ENCODE measurements around the gene MOCOS.

MOCOS gene

DNA sequence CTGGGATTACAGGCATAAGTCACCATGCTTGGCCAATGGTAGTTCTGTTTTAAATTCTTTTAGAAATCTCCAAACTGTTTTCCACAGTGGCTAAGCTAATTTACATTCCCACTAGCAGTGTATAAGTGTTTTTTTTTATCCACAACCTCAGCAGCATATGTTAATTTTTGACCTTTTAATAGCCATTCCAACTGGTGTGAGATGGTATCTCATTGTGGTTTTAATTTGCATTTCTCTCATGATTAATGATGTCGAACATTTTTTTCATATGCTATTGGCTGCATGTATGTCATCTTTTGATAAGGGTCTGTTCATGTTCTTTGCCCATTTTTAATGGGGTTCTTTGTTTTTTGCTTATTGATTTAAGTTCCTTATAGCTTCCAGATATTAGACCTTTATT is 20.0 kb downstream of the MOCOS start:
- no peak for TF ChIP-seq FOXM1 (IDR thresholded peaks at IDR 0.05; ENCODE audit: borderline replicate concordance, low read depth)
- TF ChIP-seq, protein P1, sequence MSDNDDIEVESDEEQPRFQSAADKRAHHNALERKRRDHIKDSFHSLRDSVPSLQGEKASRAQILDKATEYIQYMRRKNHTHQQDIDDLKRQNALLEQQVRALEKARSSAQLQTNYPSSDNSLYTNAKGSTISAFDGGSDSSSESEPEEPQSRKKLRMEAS (IDR thresholded peaks at IDR 0.05) = no peak
- TF ChIP-seq, protein P2, sequence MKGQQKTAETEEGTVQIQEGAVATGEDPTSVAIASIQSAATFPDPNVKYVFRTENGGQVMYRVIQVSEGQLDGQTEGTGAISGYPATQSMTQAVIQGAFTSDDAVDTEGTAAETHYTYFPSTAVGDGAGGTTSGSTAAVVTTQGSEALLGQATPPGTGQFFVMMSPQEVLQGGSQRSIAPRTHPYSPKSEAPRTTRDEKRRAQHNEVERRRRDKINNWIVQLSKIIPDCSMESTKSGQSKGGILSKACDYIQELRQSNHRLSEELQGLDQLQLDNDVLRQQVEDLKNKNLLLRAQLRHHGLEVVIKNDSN (IDR thresholded peaks at IDR 0.05) = no peak
- no peak for TF ChIP-seq RAD21 (IDR thresholded peaks at IDR 0.05; ENCODE audit: low read depth)
- TF ChIP-seq CEBPB (IDR thresholded peaks at IDR 0.05) = no peak
- TF ChIP-seq EGR1 (IDR thresholded peaks at IDR 0.05) = no peak
- no peak for TF ChIP-seq TCF12 (IDR thresholded peaks at IDR 0.05; ENCODE audit: low read depth)
- TF ChIP-seq CREB1 (IDR thresholded peaks at IDR 0.05; ENCODE audit: low read depth) = no peak
- no peak for TF ChIP-seq YY1 (IDR thresholded peaks at IDR 0.05; ENCODE audit: low read depth)
- no peak for TF ChIP-seq TEAD4 (IDR thresholded peaks at IDR 0.05)
- no peak for TF ChIP-seq NFIC (IDR thresholded peaks at IDR 0.05)
- no peak for TF ChIP-seq ZBTB7A (IDR thresholded peaks at IDR 0.05; ENCODE audit: low read depth)
- no peak for TF ChIP-seq TAF1 (IDR thresholded peaks at IDR 0.05; ENCODE audit: low read depth)

DNA sequence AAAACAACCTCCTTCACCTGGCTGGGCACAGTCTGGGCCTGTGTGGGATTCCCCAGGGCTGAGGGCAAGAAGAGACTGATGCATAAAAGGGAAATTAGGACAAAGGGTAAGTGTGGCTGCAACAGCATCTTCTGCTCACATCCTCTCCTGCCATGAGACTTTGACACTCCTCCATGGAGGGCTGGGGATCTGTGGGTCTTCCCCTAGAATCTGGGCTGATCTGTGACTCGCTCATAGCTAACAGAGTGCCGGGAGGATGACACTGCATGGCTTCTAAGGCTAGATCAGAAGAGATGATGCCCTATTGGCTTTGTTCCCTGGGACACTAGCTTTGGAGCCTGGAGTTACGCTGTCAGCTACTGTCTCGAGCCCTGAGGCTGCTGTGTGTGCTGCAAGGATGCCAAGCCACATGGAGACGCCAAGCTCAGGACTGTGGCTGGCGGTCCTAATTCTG is 24.3 kb downstream of the MOCOS start:
- no peak for TF ChIP-seq EP300 (IDR thresholded peaks at IDR 0.05; ENCODE audit: borderline replicate concordance)
- TF ChIP-seq, protein P1 (IDR thresholded peaks at IDR 0.05) = no peak

DNA sequence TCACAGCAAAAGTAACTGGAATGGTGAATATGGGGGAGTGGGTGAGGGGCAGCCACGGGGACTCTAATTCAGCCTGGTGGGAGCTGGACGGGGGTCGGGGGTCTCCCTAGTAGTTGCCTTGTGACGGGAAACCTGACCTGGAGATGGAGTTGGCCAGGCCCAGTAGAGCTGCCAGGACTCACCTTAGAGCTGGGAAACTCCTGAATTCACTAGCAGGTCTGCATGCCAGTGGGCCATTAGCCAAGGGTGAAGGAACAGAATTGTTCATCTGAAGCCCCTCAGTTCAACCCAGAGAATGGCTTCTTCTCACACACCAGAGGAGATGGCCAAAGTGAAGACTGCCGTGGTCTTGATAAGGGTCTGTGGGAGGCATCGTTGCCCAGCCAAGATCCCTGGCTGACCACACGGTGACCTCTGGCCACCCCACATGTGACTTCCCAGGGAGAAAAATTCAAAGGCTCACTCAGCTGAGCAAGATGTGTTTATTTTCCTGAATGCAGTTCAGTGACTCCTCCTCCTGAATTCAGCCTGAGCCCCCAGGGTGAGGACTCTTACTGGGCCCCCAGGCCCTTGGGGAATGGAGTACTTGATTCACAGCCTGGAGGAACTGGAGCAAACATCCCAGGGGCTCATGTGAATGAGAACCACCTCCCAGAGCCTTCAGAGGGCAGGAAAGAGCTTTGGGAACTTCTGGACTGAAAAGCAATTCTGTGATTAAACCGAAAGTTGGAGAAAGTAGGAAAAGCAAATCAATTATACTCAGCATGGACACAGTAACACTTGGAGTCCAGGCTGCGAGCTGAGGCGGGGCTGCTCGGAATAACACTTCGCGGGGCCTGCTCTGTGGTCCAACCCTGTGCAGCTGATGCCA is 25.2 kb downstream of the MOCOS start:
- TF ChIP-seq TEAD4 (IDR thresholded peaks at IDR 0.05) (no peak), ZBTB7A (IDR thresholded peaks at IDR 0.05; ENCODE audit: low read depth) (no peak), CEBPB (IDR thresholded peaks at IDR 0.05) (no peak), CREB1 (IDR thresholded peaks at IDR 0.05; ENCODE audit: low read depth) (no peak), NFIC (IDR thresholded peaks at IDR 0.05) (no peak), FOXM1 (IDR thresholded peaks at IDR 0.05; ENCODE audit: borderline replicate concordance, low read depth) (no peak), EP300 (IDR thresholded peaks at IDR 0.05; ENCODE audit: borderline replicate concordance) (no peak), YY1 (IDR thresholded peaks at IDR 0.05; ENCODE audit: low read depth) (no peak), TAF1 (IDR thresholded peaks at IDR 0.05; ENCODE audit: low read depth) (no peak), TCF12 (IDR thresholded peaks at IDR 0.05; ENCODE audit: low read depth) (no peak), RAD21 (IDR thresholded peaks at IDR 0.05; ENCODE audit: low read depth) (no peak), EGR1 (IDR thresholded peaks at IDR 0.05) (no peak)
- TF ChIP-seq, protein P3, sequence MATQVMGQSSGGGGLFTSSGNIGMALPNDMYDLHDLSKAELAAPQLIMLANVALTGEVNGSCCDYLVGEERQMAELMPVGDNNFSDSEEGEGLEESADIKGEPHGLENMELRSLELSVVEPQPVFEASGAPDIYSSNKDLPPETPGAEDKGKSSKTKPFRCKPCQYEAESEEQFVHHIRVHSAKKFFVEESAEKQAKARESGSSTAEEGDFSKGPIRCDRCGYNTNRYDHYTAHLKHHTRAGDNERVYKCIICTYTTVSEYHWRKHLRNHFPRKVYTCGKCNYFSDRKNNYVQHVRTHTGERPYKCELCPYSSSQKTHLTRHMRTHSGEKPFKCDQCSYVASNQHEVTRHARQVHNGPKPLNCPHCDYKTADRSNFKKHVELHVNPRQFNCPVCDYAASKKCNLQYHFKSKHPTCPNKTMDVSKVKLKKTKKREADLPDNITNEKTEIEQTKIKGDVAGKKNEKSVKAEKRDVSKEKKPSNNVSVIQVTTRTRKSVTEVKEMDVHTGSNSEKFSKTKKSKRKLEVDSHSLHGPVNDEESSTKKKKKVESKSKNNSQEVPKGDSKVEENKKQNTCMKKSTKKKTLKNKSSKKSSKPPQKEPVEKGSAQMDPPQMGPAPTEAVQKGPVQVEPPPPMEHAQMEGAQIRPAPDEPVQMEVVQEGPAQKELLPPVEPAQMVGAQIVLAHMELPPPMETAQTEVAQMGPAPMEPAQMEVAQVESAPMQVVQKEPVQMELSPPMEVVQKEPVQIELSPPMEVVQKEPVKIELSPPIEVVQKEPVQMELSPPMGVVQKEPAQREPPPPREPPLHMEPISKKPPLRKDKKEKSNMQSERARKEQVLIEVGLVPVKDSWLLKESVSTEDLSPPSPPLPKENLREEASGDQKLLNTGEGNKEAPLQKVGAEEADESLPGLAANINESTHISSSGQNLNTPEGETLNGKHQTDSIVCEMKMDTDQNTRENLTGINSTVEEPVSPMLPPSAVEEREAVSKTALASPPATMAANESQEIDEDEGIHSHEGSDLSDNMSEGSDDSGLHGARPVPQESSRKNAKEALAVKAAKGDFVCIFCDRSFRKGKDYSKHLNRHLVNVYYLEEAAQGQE (IDR thresholded peaks at IDR 0.05; ENCODE audit: low read depth) = no peak
- TF ChIP-seq, protein P2 (IDR thresholded peaks at IDR 0.05) = no peak
- TF ChIP-seq, protein P1 (IDR thresholded peaks at IDR 0.05) = no peak

DNA sequence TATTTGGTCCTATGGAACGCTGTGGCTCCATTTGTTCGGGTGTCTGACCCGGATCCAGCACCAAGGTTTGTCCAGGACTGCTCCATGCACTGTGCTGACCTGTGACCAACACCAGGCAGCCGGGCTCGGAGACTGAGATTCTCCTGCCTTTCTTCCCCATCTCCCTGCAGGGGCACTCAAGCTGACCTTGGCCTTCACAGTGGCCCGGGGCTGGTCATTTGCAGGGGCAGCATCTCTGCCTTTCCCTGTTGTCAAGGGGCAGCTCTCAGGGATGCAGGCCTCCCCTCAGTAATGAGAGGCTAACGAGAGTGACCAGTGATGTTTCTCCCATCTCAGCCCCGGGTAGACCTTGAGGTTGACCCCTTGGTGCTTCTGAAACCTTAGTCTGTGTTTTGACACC is 27.5 kb downstream of the MOCOS start:
- TF ChIP-seq RAD21 (IDR thresholded peaks at IDR 0.05; ENCODE audit: low read depth) = no peak
- TF ChIP-seq, protein P2 (IDR thresholded peaks at IDR 0.05) = no peak
- TF ChIP-seq, protein P1 (IDR thresholded peaks at IDR 0.05) = no peak
- TF ChIP-seq FOXM1 (IDR thresholded peaks at IDR 0.05; ENCODE audit: borderline replicate concordance, low read depth) = no peak
- TF ChIP-seq EGR1 (IDR thresholded peaks at IDR 0.05) = no peak
- TF ChIP-seq ZBTB7A (IDR thresholded peaks at IDR 0.05; ENCODE audit: low read depth) = no peak
- TF ChIP-seq EP300 (IDR thresholded peaks at IDR 0.05; ENCODE audit: borderline replicate concordance) = no peak
- TF ChIP-seq NFIC (IDR thresholded peaks at IDR 0.05) = no peak
- no peak for TF ChIP-seq TAF1 (IDR thresholded peaks at IDR 0.05; ENCODE audit: low read depth)
- no peak for TF ChIP-seq CEBPB (IDR thresholded peaks at IDR 0.05)
- TF ChIP-seq YY1 (IDR thresholded peaks at IDR 0.05; ENCODE audit: low read depth) = no peak
- no peak for TF ChIP-seq TEAD4 (IDR thresholded peaks at IDR 0.05)

DNA sequence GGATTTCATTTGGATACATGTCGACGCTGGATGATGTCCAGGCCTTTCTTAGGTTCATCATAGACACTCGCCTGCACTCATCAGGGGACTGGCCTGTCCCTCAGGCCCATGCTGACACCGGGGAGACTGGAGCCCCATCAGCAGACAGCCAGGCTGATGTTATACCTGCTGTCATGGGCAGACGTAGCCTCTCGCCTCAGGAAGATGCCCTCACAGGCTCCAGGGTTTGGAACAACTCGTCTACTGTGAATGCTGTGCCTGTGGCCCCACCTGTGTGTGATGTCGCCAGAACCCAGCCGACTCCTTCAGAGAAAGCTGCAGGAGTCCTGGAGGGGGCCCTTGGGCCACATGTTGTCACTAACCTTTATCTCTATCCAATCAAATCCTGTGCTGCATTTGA is 28.3 kb downstream of the MOCOS start:
- TF ChIP-seq ZBTB7A (IDR thresholded peaks at IDR 0.05; ENCODE audit: low read depth) (no peak), CEBPB (IDR thresholded peaks at IDR 0.05) (no peak), TAF1 (IDR thresholded peaks at IDR 0.05; ENCODE audit: low read depth) (no peak), EGR1 (IDR thresholded peaks at IDR 0.05) (no peak), TEAD4 (IDR thresholded peaks at IDR 0.05) (no peak), YY1 (IDR thresholded peaks at IDR 0.05; ENCODE audit: low read depth) (no peak), NFIC (IDR thresholded peaks at IDR 0.05) (no peak), CREB1 (IDR thresholded peaks at IDR 0.05; ENCODE audit: low read depth) (no peak), FOXM1 (IDR thresholded peaks at IDR 0.05; ENCODE audit: borderline replicate concordance, low read depth) (no peak), RAD21 (IDR thresholded peaks at IDR 0.05; ENCODE audit: low read depth) (no peak), TCF12 (IDR thresholded peaks at IDR 0.05; ENCODE audit: low read depth) (no peak), EP300 (IDR thresholded peaks at IDR 0.05; ENCODE audit: borderline replicate concordance) (no peak)
- TF ChIP-seq, protein P1 (IDR thresholded peaks at IDR 0.05) = no peak
- TF ChIP-seq, protein P2 (IDR thresholded peaks at IDR 0.05) = no peak
- TF ChIP-seq, protein P3 (IDR thresholded peaks at IDR 0.05; ENCODE audit: low read depth) = no peak
